ENCODE results near the gene PIN1. TPM values are rescaled to one million over a fixed set of nuclear protein-coding genes. Genes with fewer than 3 reads are reported as not detected.
A peak's percentile ranks its signal among the peaks of the same experiment; 100 is the strongest.

The PIN1 gene
- total and polyA plus RNA-seq, 2 of the 13 experiments (the other 11 are each of a cell fraction or from before 2014, with no cell fraction given): 31.9 to 72.0 TPM

GRCh38 chr19:9818734-9819595 is 16.2 kb upstream of the PIN1 start, which contains the start of gene FBXL12 (continued):
- TF ChIP-seq SRSF4 (IDR thresholded peaks at IDR 0.05; ENCODE audit: low read depth, low read length, poor library complexity, severe bottlenecking) (no peak), SMC3 (IDR thresholded peaks at IDR 0.05; ENCODE audit: low read length) (no peak), ZNF747 (CRISPR knock-in tag; IDR thresholded peaks at IDR 0.05; ENCODE audit: borderline replicate concordance) (peak; percentile 66; the same call in 1 of the 2 replicates), STAT5B (CRISPR knock-in tag; IDR thresholded peaks at IDR 0.05) (no peak), BCL6 (CRISPR knock-in tag; IDR thresholded peaks at IDR 0.05) (no peak), ETV6 (CRISPR knock-in tag; conservative IDR thresholded peaks at IDR 0.05) (0 out of 2 replicates have a peak, but pooled peaks have one; percentile 9), ATRX (CRISPR knock-in tag; IDR thresholded peaks at IDR 0.05; ENCODE audit: borderline replicate concordance) (no peak), ZNF44 (CRISPR knock-in tag; IDR thresholded peaks at IDR 0.05) (no peak), IRF2 (CRISPR knock-in tag; IDR thresholded peaks at IDR 0.05) (peak; percentile 59), GLI4 (CRISPR knock-in tag; IDR thresholded peaks at IDR 0.05; ENCODE audit: borderline replicate concordance) (0 out of 2 replicates have a peak, but pooled peaks have one; percentile 67), POLR2AphosphoS2 (IDR thresholded peaks at IDR 0.05; ENCODE audit: low read depth, low read length) (peak; percentile 90), PATZ1 (CRISPR knock-in tag; IDR thresholded peaks at IDR 0.05) (peak; percentile 41; the same call in 1 of the 2 replicates), CCAR2 (optimal IDR thresholded peaks at IDR 0.05; ENCODE audit: low read depth, low read length) (no peak), ZNF362 (CRISPR knock-in tag; IDR thresholded peaks at IDR 0.05; ENCODE audit: borderline replicate concordance) (no peak), GMEB2 (CRISPR knock-in tag; IDR thresholded peaks at IDR 0.05; ENCODE audit: low read depth) (no peak), ZNF232 (CRISPR knock-in tag; IDR thresholded peaks at IDR 0.05; ENCODE audit: borderline replicate concordance) (no peak), ZNF788 (CRISPR knock-in tag; IDR thresholded peaks at IDR 0.05; ENCODE audit: borderline replicate concordance) (peak; percentile 74; the same call in 1 of the 2 replicates), ZXDC (CRISPR knock-in tag; IDR thresholded peaks at IDR 0.05) (no peak), KDM2A (CRISPR knock-in tag; IDR thresholded peaks at IDR 0.05; ENCODE audit: borderline replicate concordance, low read depth) (peak; percentile 94; the same call in 1 of the 2 replicates), SOX6 (IDR thresholded peaks at IDR 0.05) (no peak), SOX6 (CRISPR knock-in tag; IDR thresholded peaks at IDR 0.05) (peak; percentile 71)
- TF ChIP-seq, protein P1, sequence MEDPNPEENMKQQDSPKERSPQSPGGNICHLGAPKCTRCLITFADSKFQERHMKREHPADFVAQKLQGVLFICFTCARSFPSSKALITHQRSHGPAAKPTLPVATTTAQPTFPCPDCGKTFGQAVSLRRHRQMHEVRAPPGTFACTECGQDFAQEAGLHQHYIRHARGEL (CRISPR knock-in tag; IDR thresholded peaks at IDR 0.05): no peak
